Stimulated activated CD4-positive, alpha-beta T cell treated with anti-CD3 and anti-CD28 coated beads, TNF-alpha, amount 100 ng/mL, for 1 hour (primary cell): ENCODE results near the gene ZNF26.
A peak's percentile ranks its signal among the peaks of the same experiment; 100 is the strongest.
"Not testable (repeated sequence)": the region's sequence is repeated elsewhere in the genome, so short reads cannot be mapped to it uniquely, and the experiment has no call there.

Source experiments
- DNase-seq, 3 donors: peaks; one replicate each; pipeline ENCODE4 v3.0.0-alpha.2; 2020; ENCODE audit warnings: low read depth in 3 of 3, low spot score in 1 of 3

The ZNF26 gene

GRCh38 chr12:132986001-132986884 is at the start of gene ZNF26:
Gene ZNF26 (plus strand): TSS chr12:132986367. CDS start chr12:132986841, 474 bp downstream.
- DNase-seq: peak; percentile 56 to 70 (median 68)

GRCh38 chr12:132936921-132937320 is 49.2 kb upstream of the ZNF26 start:
- DNase-seq: not testable (repeated sequence)

GRCh38 chr12:132937476-132937875 is 48.7 kb upstream of the ZNF26 start:
- DNase-seq: no peak

GRCh38 chr12:132938807-132939206 is 47.4 kb upstream of the ZNF26 start:
- DNase-seq: not testable (repeated sequence)

GRCh38 chr12:132940071-132940719 is 46.0 kb upstream of the ZNF26 start:
- no peak for DNase-seq

- no peak for DNase-seq
These were observed 44.7 kb upstream of the ZNF26 start for GRCh38 chr12:132941336-132941954.

GRCh38 chr12:132942611-132943010 is 43.6 kb upstream of the ZNF26 start:
- no peak for DNase-seq

GRCh38 chr12:132945806-132946205 is 40.4 kb upstream of the ZNF26 start:
- DNase-seq: no peak

- no peak for DNase-seq
These were observed 39.8 kb upstream of the ZNF26 start for GRCh38 chr12:132946246-132946820.

GRCh38 chr12:132948146-132949066 is 37.8 kb upstream of the ZNF26 start:
- no peak for DNase-seq

GRCh38 chr12:132949936-132950837 is 36.0 kb upstream of the ZNF26 start:
- DNase-seq: no peak

GRCh38 chr12:132950844-132951535 is 35.2 kb upstream of the ZNF26 start:
- DNase-seq: no peak

- no peak for DNase-seq
These were observed 34.5 kb upstream of the ZNF26 start for GRCh38 chr12:132951649-132952048.

- DNase-seq: no peak
These were observed 33.6 kb upstream of the ZNF26 start for GRCh38 chr12:132952371-132953162.

GRCh38 chr12:132953163-132953425 is 33.1 kb upstream of the ZNF26 start:
- no peak for DNase-seq

GRCh38 chr12:132953771-132954170 is 32.4 kb upstream of the ZNF26 start:
- DNase-seq: no peak

- DNase-seq: no peak
These were observed 31.6 kb upstream of the ZNF26 start for GRCh38 chr12:132954471-132955048.
